ENCODE data around the gene CFP. TPM values are rescaled to one million over a fixed set of nuclear protein-coding genes. Genes with fewer than 3 reads are reported as not detected.

CFP gene
- total RNA-seq, 4 donors from 2014 or later = 3.0 to 7.6 (median 4.5) TPM

GRCh38 chrX:47650164-47651042 is 20.7 kb upstream of the CFP start, which contains the start of gene ELK1:
ELK1 (minus strand) TSS chrX:47650563; CDS start chrX:47641441, 9,122 bp downstream.
- H3K4me3 ChIP-seq (ENCODE audit: low read depth, poor library complexity, severe bottlenecking) = peak within 1 kb of the TSS; percentile 60
- WGBS, 2 donors = 0 to 35% methylated on average over 30 to 56 of the region's 65 CpGs
- peak; percentile 93 to 98 for DNase-seq (ENCODE audit: low spot score in 2 of 2)
- TF ChIP-seq CTCF (IDR thresholded peaks at IDR 0.05) (no peak), POLR2A (IDR thresholded peaks at IDR 0.05) (no peak)
- intact Hi-C loops (cut with DNase I; ENCODE audit: low total_unique reads) = no loop called here

DNA sequence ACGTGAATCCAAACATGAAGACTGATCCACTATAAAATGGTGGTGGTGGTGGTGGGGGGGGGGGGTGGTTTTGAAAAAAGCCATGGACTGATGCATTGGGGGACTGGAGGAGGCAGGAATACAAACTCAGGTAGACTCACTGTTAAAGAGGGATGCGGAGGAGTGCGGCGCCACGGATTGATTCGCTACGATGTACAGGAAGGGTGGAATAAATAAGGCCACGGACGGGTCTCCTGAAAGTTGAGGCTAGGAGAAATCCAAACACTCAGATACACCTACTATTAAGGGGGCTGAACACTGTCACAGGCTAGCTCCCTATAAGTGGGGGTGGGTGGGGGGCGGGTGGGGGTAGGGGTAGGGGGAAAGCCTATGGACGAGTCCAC is 20.0 kb upstream of the CFP start:
- TF ChIP-seq CTCF (IDR thresholded peaks at IDR 0.05) (no peak), POLR2A (IDR thresholded peaks at IDR 0.05) (no peak)
- H3K4me3 ChIP-seq (ENCODE audit: low read depth, poor library complexity, severe bottlenecking) = no peak overlapping the region
- 1 to 36% methylated on average over 11 of the region's 11 CpGs for WGBS, 2 donors
- intact Hi-C loops (cut with DNase I; ENCODE audit: low total_unique reads) = no loop called here
- no peak for DNase-seq (ENCODE audit: low spot score in 2 of 2)

DNA sequence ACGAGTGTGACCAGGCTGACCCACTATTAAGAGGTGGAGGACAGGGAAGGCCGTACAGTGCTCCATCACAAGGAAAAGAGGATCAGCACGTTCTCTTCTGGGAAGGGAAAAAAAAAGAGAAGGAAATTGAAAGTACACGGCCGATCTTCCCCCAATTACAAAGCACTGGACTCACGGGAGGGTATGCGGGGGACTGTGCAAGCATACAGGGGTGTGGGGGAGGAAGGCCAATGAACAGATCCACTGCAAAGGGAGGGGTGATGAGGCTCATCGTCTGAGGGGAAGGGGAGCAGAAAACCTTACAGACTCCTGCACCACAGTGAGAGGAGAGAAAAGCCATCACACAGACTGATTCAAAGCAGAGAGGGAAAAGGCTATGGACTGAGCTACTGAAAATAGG is 19.5 kb upstream of the CFP start:
- H3K4me3 ChIP-seq (ENCODE audit: low read depth, poor library complexity, severe bottlenecking) = no peak overlapping the region
- intact Hi-C loops (cut with DNase I; ENCODE audit: low total_unique reads) = no loop called here
- DNase-seq (ENCODE audit: low spot score in 2 of 2) = no peak
- 27 to 53% methylated on average over 7 to 8 of the region's 8 CpGs for WGBS, 2 donors
- TF ChIP-seq CTCF (IDR thresholded peaks at IDR 0.05) = no peak
- TF ChIP-seq POLR2A (IDR thresholded peaks at IDR 0.05) = no peak

DNA sequence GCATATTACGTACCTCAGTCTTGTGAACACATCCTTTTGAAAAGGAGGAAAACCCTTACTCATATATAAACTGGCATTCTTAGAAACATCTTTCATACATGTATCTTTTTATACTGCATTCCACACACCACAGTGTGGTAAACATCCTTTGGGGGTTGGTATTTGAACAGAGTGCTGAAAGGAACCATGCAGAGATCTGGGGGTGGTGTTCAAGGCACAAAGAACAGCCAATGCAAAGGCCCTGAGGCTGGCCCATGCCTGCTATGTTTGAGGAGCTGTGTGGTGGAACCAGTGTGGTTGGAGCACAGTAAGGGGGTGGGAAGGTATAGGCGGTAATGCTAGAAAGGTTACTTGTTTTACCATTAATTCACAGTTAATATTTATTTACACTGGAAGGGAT is 18.6 kb upstream of the CFP start:
- intact Hi-C loops (cut with DNase I; ENCODE audit: low total_unique reads) = no loop called here
- WGBS, 2 donors = 87 to 88% methylated on average over 2 of the region's 2 CpGs
- TF ChIP-seq CTCF (IDR thresholded peaks at IDR 0.05) = no peak
- TF ChIP-seq POLR2A (IDR thresholded peaks at IDR 0.05) = no peak
- DNase-seq (ENCODE audit: low spot score in 2 of 2) = no peak
- no peak overlapping the region for H3K4me3 ChIP-seq (ENCODE audit: low read depth, poor library complexity, severe bottlenecking)

DNA sequence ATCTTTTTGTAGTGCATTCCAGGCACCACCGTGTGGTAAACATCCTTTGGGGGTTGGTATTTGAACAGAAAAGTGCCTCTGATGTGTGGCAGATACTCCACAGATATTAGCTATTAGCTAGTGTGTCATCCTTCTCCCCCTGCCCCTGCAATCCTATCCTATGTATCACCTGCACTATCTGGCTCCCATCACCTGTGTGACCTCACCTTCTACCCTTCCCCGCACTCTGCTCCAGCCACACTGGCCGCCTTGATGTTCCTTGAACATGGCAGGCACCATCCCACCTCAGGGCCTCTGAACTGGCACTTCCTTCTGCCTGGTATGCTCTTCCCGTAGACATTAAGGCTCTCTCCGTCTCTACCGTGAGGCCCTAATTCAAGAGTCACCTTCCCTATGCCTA is 16.9 kb upstream of the CFP start:
- WGBS, 2 donors = 79 to 84% methylated on average over 6 of the region's 6 CpGs
- no peak for DNase-seq (ENCODE audit: low spot score in 2 of 2)

More for the DNA sequence above, 16.9 kb upstream of the CFP start:
- H3K4me3 ChIP-seq (ENCODE audit: low read depth, poor library complexity, severe bottlenecking) = no peak overlapping the region
- intact Hi-C loops (cut with DNase I; ENCODE audit: low total_unique reads) = no loop called here
- TF ChIP-seq CTCF (IDR thresholded peaks at IDR 0.05) (no peak), POLR2A (IDR thresholded peaks at IDR 0.05) (no peak)
